Endothelial cell (in vitro differentiated cells): ENCODE results near the gene SHISA6. TPM values are rescaled to one million over a fixed set of nuclear protein-coding genes. Genes with fewer than 3 reads are reported as not detected.

Experiments used
- DNase-seq: peaks from one replicate; pipeline ENCODE4 v3.0.0; 2021; ENCODE audit warnings: low spot score
- H3K27ac Mint-ChIP-seq: one replicate; pipeline ENCODE4 v1.8.0; 2021; ENCODE audit warnings: mixed read lengths, inconsistent platforms; ENCODE audit not compliant: unreplicated experiment
- H3K27me3 Mint-ChIP-seq: one replicate; pipeline ENCODE4 v1.8.0; 2021; ENCODE audit warnings: mild to moderate bottlenecking, moderate library complexity, mixed read lengths, inconsistent platforms; ENCODE audit not compliant: unreplicated experiment
- H3K36me3 Mint-ChIP-seq: one replicate; pipeline ENCODE4 v1.8.0; 2021; ENCODE audit warnings: mild to moderate bottlenecking, low read depth, mixed read lengths, inconsistent platforms; ENCODE audit not compliant: unreplicated experiment
- H3K4me1 Mint-ChIP-seq: one replicate; pipeline ENCODE4 v1.8.0; 2021; ENCODE audit warnings: mild to moderate bottlenecking, mixed read lengths, inconsistent platforms; ENCODE audit not compliant: unreplicated experiment
- H3K4me3 Mint-ChIP-seq: one replicate; pipeline ENCODE4 v1.8.0; 2021; ENCODE audit warnings: mild to moderate bottlenecking, mixed read lengths, inconsistent platforms; ENCODE audit not compliant: unreplicated experiment
- H3K9me3 Mint-ChIP-seq: one replicate; pipeline ENCODE4 v1.8.0; 2021; ENCODE audit warnings: mixed read lengths, inconsistent platforms; ENCODE audit not compliant: unreplicated experiment
- long read RNA-seq: library from polyadenylated mRNA; unstranded; transcript quantifications from one replicate; pipeline ENCODE4 v2.0.0, GENCODE V29; 2020; ENCODE audit not compliant: unreplicated experiment
- total RNA-seq: library from RNA; stranded (reverse); fragmentation: NEBNext Ultra II Directional; extraction: Animal tissue kit (Norgen Biotek cat#: 25700); gene quantifications from one replicate; pipeline ENCODE4 v1.2.1, GENCODE V29; 2021; ENCODE audit not compliant: unreplicated experiment
- TF ChIP-seq, protein P1 (sequence below): fragments of 200-600 bp; sonication (generic); IDR thresholded peaks from one replicate; pipeline ENCODE4 v1.5.0; 2021; ENCODE audit warnings: antibody characterized with exemption; ENCODE audit not compliant: unreplicated experiment

SHISA6 gene
- not detected for total RNA-seq
- long read RNA-seq: 0 reads

DNA sequence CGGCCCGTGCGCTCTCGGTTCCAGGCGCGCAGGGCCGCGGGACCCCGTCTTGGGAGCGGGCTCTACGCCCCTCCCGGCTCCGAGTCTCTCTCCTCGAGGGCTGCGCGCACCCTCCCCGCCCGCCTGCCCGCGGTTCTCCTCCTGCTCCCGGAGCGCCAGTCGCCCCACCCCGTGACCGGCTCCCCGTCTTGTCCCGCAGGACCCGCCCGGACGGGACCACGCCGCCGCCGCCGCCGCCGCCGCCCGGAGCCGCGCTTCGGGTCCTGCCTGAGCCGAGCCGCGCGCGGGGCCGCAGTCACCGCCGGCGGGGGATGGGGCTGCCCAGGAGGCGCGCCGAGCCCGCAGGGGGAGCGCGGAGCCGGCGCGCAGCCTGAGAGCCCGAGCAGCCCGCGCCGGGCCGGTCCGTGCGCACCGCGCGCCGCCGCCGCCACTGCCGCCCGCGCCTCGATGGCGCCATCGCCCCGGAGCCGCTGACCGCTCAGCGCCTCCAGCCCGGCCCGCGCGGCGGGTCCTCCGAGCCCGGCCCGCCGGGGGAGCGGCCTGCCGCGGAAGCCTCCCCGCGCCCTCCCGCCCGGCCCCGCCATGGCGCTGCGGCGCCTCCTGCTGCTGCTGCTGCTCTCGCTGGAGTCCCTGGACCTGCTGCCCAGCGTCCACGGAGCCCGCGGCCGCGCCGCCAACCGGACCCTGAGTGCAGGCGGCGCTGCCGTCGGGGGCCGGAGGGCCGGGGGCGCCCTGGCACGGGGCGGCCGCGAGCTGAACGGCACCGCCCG, at the start of gene SHISA6:
Gene SHISA6, plus strand, starts transcription at position 373 of the 770 bp plus-strand sequence.
- no peak for DNase-seq
- Mint-ChIP-seq H3K4me1 (peaks cover 3% of the 10 kb centered on the region), H3K4me3 (peak within 1 kb of the TSS; percentile 44), H3K36me3 (peaks cover 18% of the 10 kb centered on the region), H3K9me3 (peaks cover 44% of the 10 kb centered on the region), H3K27me3 (peaks cover 31% of the 10 kb centered on the region), H3K27ac (no peak within 1 kb of the TSS)
- TF ChIP-seq, protein P1, sequence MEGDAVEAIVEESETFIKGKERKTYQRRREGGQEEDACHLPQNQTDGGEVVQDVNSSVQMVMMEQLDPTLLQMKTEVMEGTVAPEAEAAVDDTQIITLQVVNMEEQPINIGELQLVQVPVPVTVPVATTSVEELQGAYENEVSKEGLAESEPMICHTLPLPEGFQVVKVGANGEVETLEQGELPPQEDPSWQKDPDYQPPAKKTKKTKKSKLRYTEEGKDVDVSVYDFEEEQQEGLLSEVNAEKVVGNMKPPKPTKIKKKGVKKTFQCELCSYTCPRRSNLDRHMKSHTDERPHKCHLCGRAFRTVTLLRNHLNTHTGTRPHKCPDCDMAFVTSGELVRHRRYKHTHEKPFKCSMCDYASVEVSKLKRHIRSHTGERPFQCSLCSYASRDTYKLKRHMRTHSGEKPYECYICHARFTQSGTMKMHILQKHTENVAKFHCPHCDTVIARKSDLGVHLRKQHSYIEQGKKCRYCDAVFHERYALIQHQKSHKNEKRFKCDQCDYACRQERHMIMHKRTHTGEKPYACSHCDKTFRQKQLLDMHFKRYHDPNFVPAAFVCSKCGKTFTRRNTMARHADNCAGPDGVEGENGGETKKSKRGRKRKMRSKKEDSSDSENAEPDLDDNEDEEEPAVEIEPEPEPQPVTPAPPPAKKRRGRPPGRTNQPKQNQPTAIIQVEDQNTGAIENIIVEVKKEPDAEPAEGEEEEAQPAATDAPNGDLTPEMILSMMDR: no peak

DNA sequence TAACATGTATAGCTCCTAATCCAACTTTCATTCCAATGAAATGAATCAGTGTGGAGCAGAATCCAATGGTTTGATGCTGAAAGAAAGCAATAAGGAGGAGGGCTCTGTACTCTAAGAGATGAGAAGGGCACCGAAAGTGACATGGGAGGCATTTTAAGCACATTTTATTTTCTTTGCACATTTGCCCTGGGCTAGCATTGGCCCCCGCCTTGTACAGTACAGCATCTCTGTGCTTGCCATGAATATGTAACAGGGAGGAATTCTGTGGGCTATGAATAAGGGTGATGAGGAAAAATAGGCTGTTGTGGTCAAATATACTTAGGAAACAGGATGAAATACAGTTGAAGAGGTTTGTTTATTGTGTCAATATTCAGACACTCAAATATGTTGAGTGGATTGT, 45.2 kb upstream of the SHISA6 start:
- H3K36me3 Mint-ChIP-seq: peaks cover 3% of the 10 kb centered on the region
- peaks cover 6% of the 10 kb centered on the region for H3K27me3 Mint-ChIP-seq
- TF ChIP-seq, protein P1: no peak
- H3K4me1 Mint-ChIP-seq: no peaks in the 10 kb centered on the region
- H3K9me3 Mint-ChIP-seq: peaks cover 42% of the 10 kb centered on the region
- no peak overlapping the region for H3K27ac Mint-ChIP-seq
- H3K4me3 Mint-ChIP-seq: no peak overlapping the region
- DNase-seq: no peak

GRCh38 chr17:11204991-11205390, 36.0 kb upstream of the SHISA6 start:
- H3K36me3 Mint-ChIP-seq: peaks cover 10% of the 10 kb centered on the region
- H3K27me3 Mint-ChIP-seq: peaks cover 1% of the 10 kb centered on the region
- DNase-seq: no peak
- peaks cover 50% of the 10 kb centered on the region for H3K9me3 Mint-ChIP-seq
- no peaks in the 10 kb centered on the region for H3K4me1 Mint-ChIP-seq
- no peak overlapping the region for H3K4me3 Mint-ChIP-seq
- TF ChIP-seq, protein P1: no peak
- no peak overlapping the region for H3K27ac Mint-ChIP-seq

DNA sequence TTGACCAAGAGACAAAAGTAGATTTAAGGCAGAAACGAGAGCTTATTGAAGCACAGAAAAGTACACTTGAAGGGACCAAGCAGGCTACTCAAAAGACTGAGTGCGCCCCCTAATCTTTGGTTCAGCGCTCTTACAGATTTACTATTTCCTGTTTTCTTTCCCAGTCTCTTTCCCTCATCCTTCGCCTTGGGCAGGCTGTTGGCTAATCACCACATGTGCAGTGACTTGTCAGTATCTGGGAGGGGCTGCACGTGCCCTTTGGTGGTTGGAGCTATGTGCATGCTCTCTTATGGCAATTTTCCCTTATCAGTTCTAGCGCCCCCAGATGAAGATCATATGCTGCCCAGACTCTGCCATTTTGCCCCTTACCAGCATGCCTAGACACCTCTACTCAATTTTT, 35.4 kb upstream of the SHISA6 start:
- TF ChIP-seq, protein P1: no peak
- DNase-seq: no peak
- Mint-ChIP-seq H3K36me3 (peaks cover 10% of the 10 kb centered on the region), H3K4me3 (no peak overlapping the region), H3K27ac (no peak overlapping the region), H3K27me3 (peaks cover 1% of the 10 kb centered on the region), H3K9me3 (peaks cover 52% of the 10 kb centered on the region), H3K4me1 (no peaks in the 10 kb centered on the region)

DNA sequence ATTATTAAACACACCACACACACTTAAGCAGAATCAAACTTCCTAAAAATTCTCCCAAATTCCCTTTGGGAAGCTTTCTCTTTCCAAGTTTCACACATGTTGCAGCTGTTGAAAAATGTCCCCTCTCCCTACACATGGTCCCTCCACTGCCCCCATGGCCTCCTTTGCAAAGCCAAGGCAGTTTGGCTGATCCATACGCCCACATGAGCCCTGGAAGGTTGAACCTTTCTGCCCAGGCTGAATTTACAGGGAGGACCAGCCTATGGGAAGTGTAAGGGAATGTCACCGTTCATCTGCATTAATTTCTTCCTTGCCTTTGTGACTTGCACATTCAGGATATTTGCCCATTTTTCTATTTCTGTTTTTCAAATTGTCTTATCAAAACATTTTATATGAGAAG, 31.1 kb upstream of the SHISA6 start:
- no peak overlapping the region for H3K27ac Mint-ChIP-seq
- peaks cover 3% of the 10 kb centered on the region for H3K36me3 Mint-ChIP-seq

More for the DNA sequence above, 31.1 kb upstream of the SHISA6 start:
- Mint-ChIP-seq H3K9me3 (peaks cover 67% of the 10 kb centered on the region), H3K4me3 (no peak overlapping the region), H3K4me1 (no peaks in the 10 kb centered on the region), H3K27me3 (peaks cover 1% of the 10 kb centered on the region)
- no peak for DNase-seq
- TF ChIP-seq, protein P1: no peak
